Neural crest cell (in vitro differentiated cells): Measurements from ENCODE around the gene RAB8B. TPM values are rescaled to one million over a fixed set of nuclear protein-coding genes. Genes with fewer than 3 reads are reported as not detected.

Experiments
- DNase-seq: peaks from one replicate; pipeline ENCODE4 v3.0.0; 2021; ENCODE audit warnings: low read depth, mixed read lengths, low spot score
- H3K27ac Mint-ChIP-seq: one replicate; pipeline ENCODE4 v1.8.0; 2021; ENCODE audit warnings: mild to moderate bottlenecking, mixed read lengths; ENCODE audit not compliant: unreplicated experiment
- H3K27me3 Mint-ChIP-seq: 2 replicates; pipeline ENCODE4 v1.8.0; 2021; ENCODE audit warnings: low read depth, mild to moderate bottlenecking, mixed read lengths
- H3K36me3 Mint-ChIP-seq: 2 replicates; pipeline ENCODE4 v1.8.0; 2021; ENCODE audit warnings: low read depth, mild to moderate bottlenecking, mixed read lengths
- H3K4me1 Mint-ChIP-seq: 2 replicates; pipeline ENCODE4 v1.8.0; 2021; ENCODE audit warnings: mixed read lengths
- H3K4me3 Mint-ChIP-seq: one replicate; pipeline ENCODE4 v1.8.0; 2021; ENCODE audit warnings: mild to moderate bottlenecking, mixed read lengths
- H3K9me3 Mint-ChIP-seq: 2 replicates; pipeline ENCODE4 v1.8.0; 2021; ENCODE audit warnings: mixed read lengths
- CTCF ChIP-seq: fragments of 200-600 bp; sonication (generic); conservative IDR thresholded peaks from 2 replicates; pipeline ENCODE4 v1.5.0; 2021; ENCODE audit warnings: antibody characterized with exemption, mild to moderate bottlenecking
- long read RNA-seq: library from polyadenylated mRNA; unstranded; transcript quantifications from one replicate; pipeline ENCODE4 v2.0.0, GENCODE V29; 2020
- total RNA-seq: library from RNA; stranded (reverse); gene quantifications from 2 replicates; pipeline ENCODE4 v1.2.1, GENCODE V29; 2021

RAB8B gene
- 51.0 and 58.4 TPM in 2 replicates for total RNA-seq
- long read RNA-seq, full-length matches to known transcripts: 27 of 56 reads
- long read RNA-seq, partial matches to known transcripts: 1 of 56 reads
- long read RNA-seq, other reads (novel, unspliced or antisense): 28 of 56 reads

- Mint-ChIP-seq H3K27me3 (no peaks in the 10 kb centered on the region), H3K36me3 (no peaks in the 10 kb centered on the region), H3K4me1 (peaks cover 64% of the 10 kb centered on the region), H3K27ac (peak within 1 kb of the TSS; percentile 100), H3K4me3 (peak within 1 kb of the TSS; percentile 96), H3K9me3 (no peaks in the 10 kb centered on the region)
- peak; percentile 98 for DNase-seq
- TF ChIP-seq CTCF: no peak
Measured at GRCh38 chr15:63188926-63189871, at the start of gene RAB8B. Gene RAB8B (plus strand): TSS chr15:63189606. CDS start chr15:63189625, 19 bp downstream.

GRCh38 chr15:63140936-63141335, 48.5 kb upstream of the RAB8B start:
- H3K4me1 Mint-ChIP-seq: no peaks in the 10 kb centered on the region
- no peak overlapping the region for H3K4me3 Mint-ChIP-seq
- DNase-seq: no peak
- H3K27ac Mint-ChIP-seq: no peak overlapping the region
- no peaks in the 10 kb centered on the region for H3K27me3 Mint-ChIP-seq
- TF ChIP-seq CTCF: no peak
- H3K9me3 Mint-ChIP-seq: peaks cover 2% of the 10 kb centered on the region
- H3K36me3 Mint-ChIP-seq: peaks cover 10% of the 10 kb centered on the region

- no peak overlapping the region for H3K27ac Mint-ChIP-seq
- H3K36me3 Mint-ChIP-seq: peaks cover 21% of the 10 kb centered on the region
- H3K4me1 Mint-ChIP-seq: peaks cover 4% of the 10 kb centered on the region
- H3K27me3 Mint-ChIP-seq: no peaks in the 10 kb centered on the region
- H3K4me3 Mint-ChIP-seq: no peak overlapping the region
- DNase-seq: no peak
- H3K9me3 Mint-ChIP-seq: peaks cover 2% of the 10 kb centered on the region
- TF ChIP-seq CTCF: no peak
Measured at GRCh38 chr15:63145426-63145825, 44.0 kb upstream of the RAB8B start.

- no peak for TF ChIP-seq CTCF
Measured at GRCh38 chr15:63146684-63147083, 42.7 kb upstream of the RAB8B start.

GRCh38 chr15:63151665-63152064, 37.7 kb upstream of the RAB8B start:
- DNase-seq: no peak
- no peaks in the 10 kb centered on the region for H3K9me3 Mint-ChIP-seq
- H3K27ac Mint-ChIP-seq: no peak overlapping the region
- peaks cover 27% of the 10 kb centered on the region for H3K4me1 Mint-ChIP-seq
- no peak for TF ChIP-seq CTCF
- H3K4me3 Mint-ChIP-seq: no peak overlapping the region
- H3K36me3 Mint-ChIP-seq: peaks cover 12% of the 10 kb centered on the region
- H3K27me3 Mint-ChIP-seq: no peaks in the 10 kb centered on the region

More at GRCh38 chr15:63146684-63147083, 42.7 kb upstream of the RAB8B start:
- Mint-ChIP-seq H3K4me1 (peaks cover 4% of the 10 kb centered on the region), H3K27me3 (no peaks in the 10 kb centered on the region), H3K4me3 (no peak overlapping the region), H3K27ac (no peak overlapping the region), H3K9me3 (peaks cover 2% of the 10 kb centered on the region), H3K36me3 (peaks cover 21% of the 10 kb centered on the region)
- DNase-seq: no peak
